GM18498 (cell line): Measurements from ENCODE around the gene PRKAR1B.

Source experiments
- ATAC-seq: cut with Tn5 transposase; IDR thresholded peaks from one replicate; pipeline ENCODE4 v1.9.1; 2021; ENCODE audit warnings: mild to moderate bottlenecking, moderate library complexity; ENCODE audit not compliant: unreplicated experiment

The PRKAR1B gene

DNA sequence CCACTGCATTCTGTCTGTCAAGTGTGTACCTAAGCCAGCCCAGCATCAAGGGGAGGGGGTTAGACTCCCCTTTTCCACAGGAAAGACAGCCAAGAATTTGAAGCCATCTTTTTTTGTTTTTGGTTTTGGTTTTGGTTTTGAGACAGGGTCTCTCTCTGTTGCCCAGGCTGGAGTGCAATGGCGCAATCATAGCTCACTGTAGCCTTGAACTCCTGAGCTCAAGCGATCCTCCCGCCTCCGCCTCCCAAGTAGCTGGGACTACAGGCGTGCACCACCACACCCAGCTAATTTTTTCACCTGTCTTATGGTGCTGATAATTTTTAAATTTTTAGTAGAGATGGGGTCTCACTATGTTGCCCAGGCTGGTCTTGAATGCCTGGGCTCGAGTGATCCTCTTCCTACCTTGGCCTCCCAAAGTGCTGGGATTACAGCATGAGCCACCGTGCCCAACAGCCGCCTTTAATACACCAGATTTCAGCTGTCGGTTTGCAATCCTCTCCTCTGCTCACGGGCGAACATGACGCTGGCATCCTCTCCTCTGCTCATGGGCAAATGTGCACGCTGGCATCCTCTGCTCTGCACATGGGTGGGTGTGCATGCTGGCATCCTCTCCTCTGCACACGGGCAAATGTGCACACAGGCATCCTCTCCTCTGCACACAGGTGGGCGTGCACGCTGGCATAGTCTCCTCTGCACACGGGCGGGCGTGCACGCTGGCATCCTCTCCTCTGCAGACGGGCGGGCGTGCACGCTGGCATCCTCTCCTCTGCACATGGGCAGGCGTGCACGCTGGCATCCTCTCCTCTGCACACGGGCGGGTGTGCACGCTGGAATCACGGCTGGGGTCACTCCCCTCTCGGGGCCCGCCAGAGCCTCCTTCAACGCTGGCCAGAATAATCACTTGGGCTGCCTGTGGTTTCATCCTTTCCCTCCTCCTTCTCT is 151.4 kb downstream of the PRKAR1B start:
- ATAC-seq, result no peak

DNA sequence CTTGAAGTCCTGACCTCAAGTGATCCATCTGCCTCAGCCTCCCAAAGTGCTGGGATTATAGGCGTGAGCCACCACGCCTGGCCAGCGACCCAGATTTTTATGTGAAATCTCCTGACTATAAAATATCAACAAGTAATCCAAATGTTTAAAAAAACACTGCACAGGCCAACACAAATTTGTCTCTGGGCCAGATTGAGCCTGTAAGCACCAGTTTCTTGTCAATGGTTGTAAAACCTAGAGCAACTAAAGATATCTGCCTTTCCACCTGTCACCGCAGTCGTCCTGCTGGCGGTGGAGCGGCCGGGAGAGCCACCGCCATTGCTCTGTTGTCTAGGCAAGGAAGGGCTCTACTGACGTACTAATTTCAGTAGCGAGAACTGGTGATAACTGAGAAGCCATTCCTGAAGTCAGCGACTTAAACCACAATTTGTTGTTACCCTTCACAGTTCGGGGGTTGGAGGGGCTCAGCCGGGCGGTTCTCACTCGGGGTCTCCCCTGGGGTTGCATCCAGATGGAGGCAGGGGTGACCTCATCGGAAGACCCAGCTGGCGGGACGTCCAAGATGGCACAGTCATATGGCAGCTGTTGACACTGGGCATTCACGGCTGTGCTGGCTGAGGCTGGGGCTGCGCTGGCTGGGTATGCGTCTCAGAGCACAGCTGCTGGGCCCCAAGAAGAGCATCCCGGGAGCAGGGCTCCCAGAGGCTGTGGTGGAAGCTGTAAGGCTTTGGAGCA is 152.3 kb downstream of the PRKAR1B start:
- ATAC-seq, result no peak

DNA sequence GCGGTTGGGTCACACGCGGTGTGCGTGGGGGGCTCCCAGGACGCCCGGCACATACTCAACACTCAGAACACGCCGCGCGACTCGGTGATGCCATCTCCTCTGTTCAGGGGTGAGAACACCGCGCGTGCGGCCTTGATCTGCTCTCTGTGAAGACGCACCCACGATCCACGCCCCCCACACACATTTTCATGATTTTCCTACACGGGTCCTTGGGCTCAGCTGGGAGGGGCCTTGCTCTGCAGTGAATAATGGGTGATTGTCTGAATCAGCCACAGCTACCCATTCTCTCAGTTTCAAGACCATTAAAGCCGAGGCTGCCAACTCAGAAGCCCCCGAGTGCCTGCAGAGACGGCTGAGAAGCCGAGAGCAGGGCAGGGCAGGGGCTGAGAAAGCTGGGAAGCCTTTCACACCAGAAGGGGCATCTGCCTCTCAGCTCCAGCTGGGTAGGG is 153.1 kb downstream of the PRKAR1B start:
- no peak for ATAC-seq

DNA sequence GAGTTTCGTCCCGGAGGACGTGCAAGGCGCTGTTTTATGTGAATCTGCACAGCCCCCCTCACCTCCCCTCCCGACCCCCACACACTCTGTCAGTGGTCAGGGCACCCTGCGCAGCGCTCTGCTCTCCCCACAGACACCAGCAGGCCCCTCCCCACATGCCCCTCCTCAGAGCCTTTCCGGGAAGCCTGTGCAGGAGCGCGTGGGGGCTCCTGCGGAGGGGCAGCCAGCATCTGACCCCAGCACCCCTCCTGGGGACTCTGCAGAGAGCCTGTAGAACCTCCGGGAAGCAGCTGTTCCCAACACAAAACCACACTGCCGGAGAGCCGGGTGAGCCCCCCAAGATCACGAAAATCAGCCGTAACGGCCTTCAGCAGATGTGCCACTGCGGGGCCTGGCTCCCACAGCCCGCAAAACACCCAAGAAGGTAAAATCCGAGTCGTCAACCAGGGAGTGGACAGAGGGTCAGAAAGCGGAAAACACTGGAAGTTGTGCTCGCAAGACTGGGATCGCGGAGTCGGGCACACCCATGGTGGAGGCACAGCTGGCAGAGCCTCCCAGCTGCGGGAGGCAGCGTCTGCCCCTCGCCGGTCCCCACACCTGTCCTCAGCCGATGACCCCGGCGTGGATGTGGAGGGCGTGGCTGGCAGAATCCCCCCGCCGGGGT is 153.7 kb downstream of the PRKAR1B start:
- no peak for ATAC-seq

DNA sequence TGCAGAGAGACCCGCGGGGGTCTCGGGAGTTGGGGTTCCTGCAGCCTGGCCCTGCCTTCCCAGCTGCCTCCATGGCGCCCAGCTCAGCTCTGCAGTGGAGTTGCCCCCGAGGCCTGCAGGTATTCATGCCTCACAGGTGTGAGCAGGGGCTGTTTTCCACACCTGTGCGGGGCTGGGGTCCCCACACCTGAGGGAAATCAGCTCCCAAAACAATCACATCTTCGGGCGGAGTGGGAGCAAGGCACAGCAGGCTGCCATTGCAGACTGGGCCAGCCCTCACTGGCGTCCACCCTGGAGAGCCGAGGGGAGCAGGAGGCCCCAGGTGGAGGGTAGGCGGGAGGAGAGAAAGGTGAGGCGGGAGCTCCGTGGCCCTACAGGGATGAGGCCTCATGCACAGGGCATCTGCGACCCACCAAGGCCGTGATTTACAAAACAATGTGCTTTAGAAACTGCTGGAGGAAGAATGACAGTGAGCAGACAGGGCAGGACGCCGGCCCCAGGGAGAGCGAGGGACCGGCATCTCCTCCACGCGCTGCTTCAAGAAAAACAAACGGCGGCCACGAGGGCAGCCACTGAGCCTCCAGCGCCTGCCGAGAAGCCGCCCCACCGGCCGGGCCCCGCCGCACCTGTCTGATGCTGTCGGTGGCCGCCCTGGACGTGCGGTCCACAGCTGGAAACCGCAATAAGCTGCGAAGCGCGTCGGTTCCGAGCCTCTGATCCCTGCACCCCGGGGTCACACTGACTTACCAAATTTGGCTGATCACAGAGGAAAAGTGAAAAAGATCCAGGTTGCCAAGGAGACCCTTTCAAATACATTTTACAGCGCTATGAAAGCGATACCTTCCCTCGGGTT is 154.4 kb downstream of the PRKAR1B start:
- no peak for ATAC-seq

DNA sequence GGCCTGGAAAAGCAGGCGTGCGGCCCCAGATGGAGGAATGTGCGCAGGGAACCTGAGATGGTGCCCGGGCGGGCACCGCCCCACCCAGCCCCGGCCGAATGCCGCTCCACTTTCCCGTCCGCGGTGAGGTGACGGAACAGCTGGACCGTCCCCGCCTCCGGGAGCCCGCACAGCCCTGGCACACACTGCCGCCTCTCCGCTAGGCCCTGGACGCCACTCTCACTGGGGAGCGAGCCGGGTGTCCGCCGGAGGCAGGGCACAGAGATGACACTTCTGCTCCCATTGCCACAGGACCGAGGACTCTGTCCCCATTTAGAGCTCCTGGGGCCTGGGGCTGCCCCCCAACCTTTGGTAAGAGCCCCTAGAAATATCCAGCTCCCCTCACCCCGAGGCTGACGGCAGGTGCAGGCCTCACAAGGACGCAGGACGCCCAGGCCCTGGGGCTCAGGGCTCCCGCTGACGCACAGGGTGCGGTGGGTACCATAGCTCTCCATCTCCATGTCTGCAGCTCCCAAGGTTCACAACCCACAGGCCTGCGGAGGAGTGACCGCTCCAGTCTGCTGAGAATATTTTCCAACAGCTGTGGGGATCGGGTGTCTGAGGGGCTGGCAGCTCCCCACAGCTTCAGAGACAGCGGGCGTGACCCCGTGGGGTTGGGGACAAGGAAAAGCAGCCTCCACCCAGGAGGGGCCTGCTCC is 155.2 kb downstream of the PRKAR1B start:
- no peak for ATAC-seq

DNA sequence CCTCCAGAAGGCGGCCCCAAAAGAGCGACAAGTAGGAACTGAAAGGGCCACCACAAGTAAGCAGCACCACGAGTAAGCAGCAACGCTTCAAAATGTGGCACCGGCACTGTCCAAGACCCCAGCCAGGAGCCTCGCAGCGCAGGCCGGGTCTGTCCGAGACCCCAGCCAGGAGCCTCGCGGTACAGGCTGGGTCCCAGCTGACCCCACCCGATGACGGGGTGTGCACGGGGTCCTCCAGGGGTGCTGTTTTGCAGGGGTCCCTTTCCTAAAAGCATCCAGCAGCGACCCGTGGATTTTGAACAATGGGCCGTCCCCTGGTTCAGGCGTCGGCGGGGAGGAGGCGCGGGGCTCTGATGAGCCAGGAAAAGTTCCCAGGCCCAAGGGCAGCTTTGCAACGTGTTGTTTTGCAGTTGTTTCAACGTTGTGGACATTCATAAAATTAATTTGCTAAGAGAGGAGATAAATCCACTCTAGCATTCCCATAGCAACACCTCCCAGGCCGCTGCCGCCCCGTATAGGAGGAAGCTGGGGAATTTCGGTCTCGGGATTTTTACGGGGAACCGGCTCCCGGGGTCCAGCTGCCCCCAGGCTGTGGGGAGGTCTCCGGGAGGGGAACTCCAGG is 155.9 kb downstream of the PRKAR1B start:
- ATAC-seq, result no peak

DNA sequence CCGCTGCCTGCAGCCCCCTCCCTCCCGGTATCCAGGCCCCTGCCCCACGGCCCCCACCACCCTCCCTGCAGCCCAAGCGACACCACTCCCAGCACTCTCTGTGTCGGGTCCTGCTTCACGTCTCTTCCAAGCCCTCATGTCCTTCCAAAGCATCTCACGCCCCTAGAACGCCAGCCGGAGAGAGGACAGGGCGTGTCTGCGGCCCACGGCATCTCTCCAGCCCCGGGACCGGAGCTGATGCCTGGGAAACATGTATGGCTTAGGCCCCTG is 156.3 kb downstream of the PRKAR1B start:
- no peak for ATAC-seq

DNA sequence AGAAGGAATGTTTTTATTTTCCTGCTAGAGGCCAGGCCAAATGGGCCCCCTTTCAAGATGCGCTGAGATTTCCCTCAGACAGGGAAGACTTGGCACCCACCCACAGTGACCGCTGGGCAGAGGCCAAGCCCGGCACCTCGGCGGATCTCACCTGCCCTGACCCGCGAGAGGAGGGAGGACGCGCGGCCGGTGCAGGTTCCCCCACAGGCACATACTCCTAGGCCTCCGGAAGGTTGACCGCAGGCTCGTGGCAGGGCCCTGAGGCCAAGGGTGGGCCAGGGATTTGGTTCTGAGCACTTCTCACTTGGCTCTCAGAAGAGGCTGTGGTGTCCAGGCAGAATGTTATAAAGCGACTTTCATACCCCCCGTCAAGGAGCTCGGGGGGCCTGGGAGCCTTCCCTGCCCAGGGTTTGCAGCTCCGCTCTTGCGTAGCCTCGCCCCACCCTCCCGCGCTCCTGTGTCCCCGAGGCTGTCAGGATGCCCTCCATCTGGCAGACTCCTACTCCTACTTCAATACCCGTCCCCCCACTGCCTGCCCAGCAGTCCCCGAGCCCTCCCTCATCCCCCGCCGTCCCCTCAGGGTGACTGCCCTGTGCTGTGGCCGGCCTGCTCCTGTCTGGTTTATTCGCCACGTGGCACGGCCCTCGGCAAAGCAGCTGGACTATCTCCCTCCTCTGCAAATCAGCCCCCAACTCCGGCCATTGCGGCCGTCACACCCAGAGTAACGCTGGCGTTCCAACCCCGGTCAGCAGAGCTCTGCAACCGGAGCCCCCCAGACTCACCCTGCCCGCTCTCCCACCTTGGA is 156.9 kb downstream of the PRKAR1B start:
- ATAC-seq, result no peak

DNA sequence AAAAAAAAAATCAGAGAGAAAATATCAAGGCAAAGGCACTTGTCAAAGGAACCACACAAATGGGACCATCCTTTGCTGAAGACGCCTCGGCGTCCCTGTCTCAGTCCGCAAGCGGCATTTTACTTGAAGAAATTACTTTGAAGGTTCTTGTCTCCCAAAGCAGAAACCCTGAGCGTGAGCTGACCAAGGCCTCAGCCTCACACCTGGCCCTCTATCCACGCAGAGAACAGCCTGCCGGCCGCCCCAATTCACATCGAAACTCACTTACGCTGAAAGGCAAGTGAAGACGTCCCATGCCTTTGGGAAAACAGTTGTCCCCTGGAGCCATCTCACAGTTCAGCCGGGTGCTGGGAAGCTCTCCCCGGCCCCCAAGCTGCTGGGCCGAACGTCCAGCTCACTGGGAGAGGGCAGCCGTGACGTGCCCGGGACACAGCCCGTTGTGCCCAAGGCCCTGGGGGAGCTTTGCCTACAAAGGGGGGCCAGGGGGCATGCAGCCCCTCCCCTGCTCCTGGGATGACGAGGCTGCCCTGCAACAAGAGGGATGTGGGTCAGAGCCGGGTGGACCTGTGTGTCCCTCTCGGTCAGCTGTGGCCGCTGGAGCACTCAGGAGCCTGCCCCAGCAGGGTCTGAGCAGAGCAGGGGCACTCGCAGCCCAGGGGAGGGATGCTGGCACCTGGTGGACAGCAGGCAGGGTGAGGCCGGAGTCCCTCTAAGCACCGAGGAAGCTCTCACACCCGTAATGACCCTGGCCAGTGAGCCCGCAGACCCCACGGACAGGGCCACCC is 157.8 kb downstream of the PRKAR1B start:
- no peak for ATAC-seq

DNA sequence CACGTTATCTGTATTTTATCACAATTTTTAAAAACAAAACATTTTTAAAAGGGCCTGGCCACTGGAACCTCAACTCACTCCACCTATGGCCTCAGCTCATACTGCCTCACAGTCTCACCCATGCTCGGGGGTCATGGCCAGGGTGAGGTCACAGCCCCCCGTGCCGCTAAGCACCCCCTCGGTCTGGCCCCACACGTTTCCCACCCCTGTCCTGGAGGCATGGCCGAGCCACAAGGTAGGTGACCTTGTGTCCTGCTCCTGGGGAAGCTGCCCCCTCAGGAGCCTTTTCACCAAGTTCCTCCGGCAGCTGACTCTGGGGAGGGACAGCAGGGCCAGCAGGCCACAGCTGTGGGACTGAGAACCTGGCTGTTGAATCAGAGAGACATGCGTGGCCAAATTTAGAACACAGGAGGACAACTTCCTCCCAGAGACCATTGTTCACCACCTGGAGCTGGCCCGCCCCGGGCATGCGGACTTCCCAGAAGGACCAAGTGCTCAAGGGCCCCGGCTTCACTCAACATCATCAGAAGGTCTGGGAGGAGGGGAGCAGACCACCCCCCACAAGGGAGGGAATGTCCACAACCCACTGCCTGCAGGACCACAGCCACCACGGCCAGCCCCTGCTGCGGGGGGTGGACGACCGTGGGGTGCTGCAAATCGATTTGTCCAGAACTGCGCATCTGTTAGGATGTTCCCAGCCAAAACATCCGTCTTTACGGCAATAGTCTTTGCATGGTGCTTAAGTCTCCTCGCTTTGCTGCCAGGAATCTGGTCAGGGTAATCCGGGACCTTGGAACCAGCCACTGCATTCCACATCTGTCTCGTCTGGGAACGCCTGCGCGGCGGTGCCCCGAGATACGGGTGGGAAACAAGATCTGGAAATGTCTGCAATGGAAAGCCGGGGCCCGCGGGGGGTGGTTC is 158.8 kb downstream of the PRKAR1B start:
- ATAC-seq, result no peak

DNA sequence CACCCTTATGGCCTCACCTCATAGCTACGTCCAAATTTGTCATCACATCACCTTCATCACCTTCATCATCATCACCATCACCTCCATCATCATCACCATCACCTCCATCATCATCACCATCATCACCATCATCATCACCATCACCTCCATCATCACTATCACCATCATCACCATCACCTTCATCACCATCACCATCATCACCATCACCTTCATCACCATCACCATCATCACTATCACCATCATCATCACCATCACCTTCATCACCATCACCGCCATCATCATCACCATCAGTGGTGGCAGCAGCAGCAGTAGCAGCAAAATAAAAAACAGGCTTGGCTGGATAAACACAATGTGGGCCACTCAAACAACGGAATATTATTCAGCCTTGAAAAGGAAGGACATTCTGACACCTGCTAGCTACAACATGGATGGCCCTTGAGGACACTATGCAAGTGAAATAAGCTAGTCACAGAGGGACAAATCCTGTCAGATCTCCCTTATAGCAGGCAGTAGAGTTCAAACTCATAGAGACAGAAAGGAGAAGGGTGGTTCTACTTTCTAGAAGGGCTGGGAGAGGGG is 159.7 kb downstream of the PRKAR1B start:
- ATAC-seq, result no peak

DNA sequence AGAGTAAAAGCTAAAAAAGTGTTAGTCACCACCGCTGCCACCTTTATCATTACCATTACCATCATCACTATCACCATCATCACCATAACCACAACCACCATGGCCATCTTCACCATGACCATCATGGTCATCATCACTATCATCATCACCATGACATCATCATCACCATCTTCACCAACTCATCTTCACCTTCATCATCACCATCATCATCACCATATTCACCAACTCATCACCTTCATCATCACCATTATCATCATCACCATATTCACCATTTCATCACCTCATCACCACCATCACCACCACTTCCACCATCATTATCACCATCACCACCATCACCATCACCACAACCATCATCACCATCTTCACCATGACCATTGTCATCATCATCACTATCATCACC is 161.0 kb downstream of the PRKAR1B start:
- ATAC-seq, result no peak

DNA sequence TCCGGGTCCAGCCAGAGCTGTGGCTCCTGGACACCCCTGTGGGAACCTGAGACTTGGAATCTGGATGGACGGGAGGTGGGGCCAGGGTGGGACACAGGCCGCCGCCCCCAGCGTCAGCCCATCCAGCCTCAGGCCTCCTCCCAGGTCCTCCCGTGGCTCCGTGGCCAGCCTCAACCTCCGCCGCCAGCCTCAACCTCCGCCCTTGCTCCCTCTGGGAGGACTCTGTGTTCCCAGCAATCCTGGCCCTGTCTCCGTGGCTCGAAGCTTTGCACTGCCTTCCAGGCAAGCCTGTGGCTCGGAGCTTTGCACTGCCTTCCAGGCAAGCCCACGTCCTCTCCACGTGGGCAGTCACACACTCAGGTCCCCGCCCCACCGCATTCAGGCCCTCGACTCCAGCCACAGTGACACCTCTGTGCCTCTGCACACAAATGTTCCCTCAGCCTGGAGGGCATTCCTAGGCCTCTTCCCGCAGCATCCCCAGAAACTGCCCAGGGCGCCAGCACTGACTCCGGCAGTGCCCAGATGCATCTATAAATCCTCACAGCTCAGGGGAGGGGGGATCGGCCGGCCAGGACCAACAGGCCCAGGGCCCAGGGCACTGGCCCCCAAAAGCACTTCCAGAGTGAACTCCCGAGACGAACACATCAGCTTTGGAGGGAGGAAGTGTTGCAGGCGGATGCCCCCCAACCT is 162.8 kb downstream of the PRKAR1B start:
- ATAC-seq, result no peak

DNA sequence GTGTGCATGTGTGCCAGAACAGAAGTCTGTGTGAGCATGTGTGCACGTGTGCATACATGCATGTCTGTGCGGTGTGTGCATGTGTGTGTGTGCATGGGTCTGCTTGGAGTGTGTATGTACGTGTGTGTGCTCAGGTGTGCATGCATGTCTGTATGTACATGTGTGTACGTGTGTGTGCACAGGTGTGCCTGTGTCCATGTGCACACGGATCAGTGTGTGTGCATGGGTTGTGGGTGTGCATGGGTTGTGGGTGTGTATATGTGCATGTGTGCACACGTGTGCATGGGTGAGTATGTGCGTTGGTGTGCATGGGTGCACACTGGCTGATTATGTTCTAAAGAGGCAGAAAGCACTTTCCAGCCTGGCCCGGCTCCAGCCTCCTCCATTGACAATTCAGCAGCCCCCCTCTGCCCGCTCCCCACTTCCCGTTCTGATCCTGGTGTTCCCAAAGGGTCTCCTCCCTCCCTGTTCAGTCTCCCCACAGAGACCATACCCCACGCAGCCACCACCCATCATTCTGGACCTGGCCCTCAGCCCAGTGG is 163.4 kb downstream of the PRKAR1B start:
- ATAC-seq, result no peak
